ENCODE data around the gene DSTN.

DSTN gene

GRCh38 chr20:17625246-17626051, 55.6 kb downstream of the DSTN start:
- DNase-seq, result no peak

GRCh38 chr20:17626217-17627007, 56.5 kb downstream of the DSTN start:
- DNase-seq, result no peak

GRCh38 chr20:17627101-17627955, 57.5 kb downstream of the DSTN start:
- no peak for DNase-seq

- no peak for DNase-seq
Measured at GRCh38 chr20:17628101-17628841, 58.4 kb downstream of the DSTN start.

- no peak for DNase-seq
Measured at GRCh38 chr20:17629025-17629424, 59.1 kb downstream of the DSTN start.

GRCh38 chr20:17629678-17630089, 59.8 kb downstream of the DSTN start:
- no peak for DNase-seq

GRCh38 chr20:17630151-17630805, 60.4 kb downstream of the DSTN start:
- DNase-seq, result no peak

GRCh38 chr20:17630806-17631195, 60.9 kb downstream of the DSTN start:
- DNase-seq, result no peak

GRCh38 chr20:17631576-17632319, 61.9 kb downstream of the DSTN start:
- DNase-seq, result no peak

- no peak for DNase-seq
Measured at GRCh38 chr20:17633221-17633849, 63.5 kb downstream of the DSTN start.

- DNase-seq, result no peak
Measured at GRCh38 chr20:17633850-17634500, 64.1 kb downstream of the DSTN start.

- no peak for DNase-seq
Measured at GRCh38 chr20:17634661-17635331, 64.9 kb downstream of the DSTN start.

GRCh38 chr20:17635332-17636244, 65.7 kb downstream of the DSTN start:
- no peak for DNase-seq

- no peak for DNase-seq
Measured at GRCh38 chr20:17636523-17637412, 66.9 kb downstream of the DSTN start.

- no peak for DNase-seq
Measured at GRCh38 chr20:17637413-17637780, 67.5 kb downstream of the DSTN start.

GRCh38 chr20:17637985-17638640, 68.2 kb downstream of the DSTN start:
- no peak for DNase-seq
